ENCODE measurements around the gene EEF2K.
"Not testable (repeated sequence)": the region's sequence is repeated elsewhere in the genome, so short reads cannot be mapped to it uniquely, and the experiment has no call there.

The EEF2K gene

GRCh38 chr16:22206013-22206841 lies at the start of gene EEF2K:
Gene EEF2K (plus strand): TSS chr16:22206278. CDS start chr16:22225730, 19,452 bp downstream.
- Histone ChIP-seq H3K9me3 (ENCODE audit: control insufficient read depth, insufficient read depth, low read length) (no peaks in the 10 kb centered on the region), H3K4me1 (ENCODE audit: control insufficient read depth, insufficient read depth, low read length) (0 out of 2 replicates have a peak, but pooled peaks cover 2% of the 10 kb centered on the region), H3K27ac (ENCODE audit: low read length) (no peak within 1 kb of the TSS), H3K27me3 (ENCODE audit: control insufficient read depth, insufficient read depth, low read length) (no peaks in the 10 kb centered on the region), H3K4me3 (ENCODE audit: low read length) (peak within 1 kb of the TSS; percentile 98), H3K36me3 (ENCODE audit: control insufficient read depth, insufficient read depth, low read length) (no peaks in the 10 kb centered on the region)
- no CpG with 5 or more reads among the region's 74 CpGs for WGBS (ENCODE audit: insufficient coverage, insufficient read length)
- peak; percentile 81 for DNase-seq (ENCODE audit: low read depth, low spot score)

- H3K36me3 ChIP-seq (ENCODE audit: control insufficient read depth, insufficient read depth, low read length): no peaks in the 10 kb centered on the region
- no peak overlapping the region for H3K27ac ChIP-seq (ENCODE audit: low read length)
- no peak for DNase-seq (ENCODE audit: low read depth, low spot score)
- no peaks in the 10 kb centered on the region; the same call in 1 of the 2 replicates for H3K27me3 ChIP-seq (ENCODE audit: control insufficient read depth, insufficient read depth, low read length)
- H3K4me1 ChIP-seq (ENCODE audit: control insufficient read depth, insufficient read depth, low read length): no peaks in the 10 kb centered on the region
- H3K9me3 ChIP-seq (ENCODE audit: control insufficient read depth, insufficient read depth, low read length): peaks cover 2% of the 10 kb centered on the region; the same call in 1 of the 2 replicates
- no peak overlapping the region for H3K4me3 ChIP-seq (ENCODE audit: low read length)
Measured at GRCh38 chr16:22161401-22161800, 44.7 kb upstream of the EEF2K start.

- Histone ChIP-seq H3K27me3 (ENCODE audit: control insufficient read depth, insufficient read depth, low read length) (no peaks in the 10 kb centered on the region; the same call in 1 of the 2 replicates), H3K9me3 (ENCODE audit: control insufficient read depth, insufficient read depth, low read length) (peaks cover 2% of the 10 kb centered on the region; the same call in 1 of the 2 replicates), H3K36me3 (ENCODE audit: control insufficient read depth, insufficient read depth, low read length) (no peaks in the 10 kb centered on the region), H3K4me3 (ENCODE audit: low read length) (peak within 1 kb of the TSS; percentile 38; the same call in 1 of the 2 replicates), H3K27ac (ENCODE audit: low read length) (no peak within 1 kb of the TSS), H3K4me1 (ENCODE audit: control insufficient read depth, insufficient read depth, low read length) (no peaks in the 10 kb centered on the region)
- DNase-seq (ENCODE audit: low read depth, low spot score): no peak
- no CpG with 5 or more reads among the region's 40 CpGs for WGBS (ENCODE audit: insufficient coverage, insufficient read length)
Measured at GRCh38 chr16:22161999-22162655, 44.0 kb upstream of the EEF2K start, which contains the start of gene SDR42E2. Gene SDR42E2 (plus strand): TSS chr16:22162506. CDS start chr16:22165583, 3,077 bp downstream.

- no peak overlapping the region for H3K27ac ChIP-seq (ENCODE audit: low read length)
- no peaks in the 10 kb centered on the region; the same call in 1 of the 2 replicates for H3K27me3 ChIP-seq (ENCODE audit: control insufficient read depth, insufficient read depth, low read length)
- peak overlapping the region; percentile 38; the same call in 1 of the 2 replicates for H3K4me3 ChIP-seq (ENCODE audit: low read length)
- H3K4me1 ChIP-seq (ENCODE audit: control insufficient read depth, insufficient read depth, low read length): no peaks in the 10 kb centered on the region
- H3K9me3 ChIP-seq (ENCODE audit: control insufficient read depth, insufficient read depth, low read length): peaks cover 2% of the 10 kb centered on the region; the same call in 1 of the 2 replicates
- no peaks in the 10 kb centered on the region for H3K36me3 ChIP-seq (ENCODE audit: control insufficient read depth, insufficient read depth, low read length)
- no CpG with 5 or more reads among the region's 14 CpGs for WGBS (ENCODE audit: insufficient coverage, insufficient read length)
- DNase-seq (ENCODE audit: low read depth, low spot score): no peak
Measured at GRCh38 chr16:22162656-22163009, 43.4 kb upstream of the EEF2K start.

- no peak for DNase-seq (ENCODE audit: low read depth, low spot score)
- H3K27me3 ChIP-seq (ENCODE audit: control insufficient read depth, insufficient read depth, low read length): no peaks in the 10 kb centered on the region; the same call in 1 of the 2 replicates
- H3K4me3 ChIP-seq (ENCODE audit: low read length): no peak overlapping the region
- no peaks in the 10 kb centered on the region for H3K36me3 ChIP-seq (ENCODE audit: control insufficient read depth, insufficient read depth, low read length)
- WGBS (ENCODE audit: insufficient coverage, insufficient read length): no CpG with 5 or more reads among the region's 6 CpGs
- no peaks in the 10 kb centered on the region for H3K4me1 ChIP-seq (ENCODE audit: control insufficient read depth, insufficient read depth, low read length)
- peaks cover 2% of the 10 kb centered on the region; the same call in 1 of the 2 replicates for H3K9me3 ChIP-seq (ENCODE audit: control insufficient read depth, insufficient read depth, low read length)
- H3K27ac ChIP-seq (ENCODE audit: low read length): no peak overlapping the region
Measured at GRCh38 chr16:22163806-22164205, 42.3 kb upstream of the EEF2K start.

GRCh38 chr16:22164482-22164881 lies 41.6 kb upstream of the EEF2K start:
- Histone ChIP-seq H3K27me3 (ENCODE audit: control insufficient read depth, insufficient read depth, low read length) (no peaks in the 10 kb centered on the region; the same call in 1 of the 2 replicates), H3K36me3 (ENCODE audit: control insufficient read depth, insufficient read depth, low read length) (no peaks in the 10 kb centered on the region), H3K27ac (ENCODE audit: low read length) (no peak overlapping the region), H3K4me3 (ENCODE audit: low read length) (no peak overlapping the region), H3K9me3 (ENCODE audit: control insufficient read depth, insufficient read depth, low read length) (peaks cover 2% of the 10 kb centered on the region; the same call in 1 of the 2 replicates), H3K4me1 (ENCODE audit: control insufficient read depth, insufficient read depth, low read length) (no peaks in the 10 kb centered on the region)
- WGBS (ENCODE audit: insufficient coverage, insufficient read length): no CpG with 5 or more reads among the region's 5 CpGs
- no peak for DNase-seq (ENCODE audit: low read depth, low spot score)

- no peaks in the 10 kb centered on the region; the same call in 1 of the 2 replicates for H3K27me3 ChIP-seq (ENCODE audit: control insufficient read depth, insufficient read depth, low read length)
- no peak overlapping the region for H3K4me3 ChIP-seq (ENCODE audit: low read length)
- H3K9me3 ChIP-seq (ENCODE audit: control insufficient read depth, insufficient read depth, low read length): peaks cover 2% of the 10 kb centered on the region; the same call in 1 of the 2 replicates
- no peaks in the 10 kb centered on the region for H3K4me1 ChIP-seq (ENCODE audit: control insufficient read depth, insufficient read depth, low read length)
- WGBS (ENCODE audit: insufficient coverage, insufficient read length): no CpG with 5 or more reads among the region's 16 CpGs
- no peaks in the 10 kb centered on the region for H3K36me3 ChIP-seq (ENCODE audit: control insufficient read depth, insufficient read depth, low read length)
- H3K27ac ChIP-seq (ENCODE audit: low read length): no peak overlapping the region
- no peak for DNase-seq (ENCODE audit: low read depth, low spot score)
Measured at GRCh38 chr16:22165508-22166285, 40.4 kb upstream of the EEF2K start.

- Histone ChIP-seq H3K4me3 (ENCODE audit: low read length) (no peak overlapping the region), H3K27me3 (ENCODE audit: control insufficient read depth, insufficient read depth, low read length) (no peaks in the 10 kb centered on the region), H3K9me3 (ENCODE audit: control insufficient read depth, insufficient read depth, low read length) (no peaks in the 10 kb centered on the region), H3K27ac (ENCODE audit: low read length) (no peak overlapping the region), H3K4me1 (ENCODE audit: control insufficient read depth, insufficient read depth, low read length) (no peaks in the 10 kb centered on the region), H3K36me3 (ENCODE audit: control insufficient read depth, insufficient read depth, low read length) (no peaks in the 10 kb centered on the region)
- DNase-seq (ENCODE audit: low read depth, low spot score): no peak
- WGBS (ENCODE audit: insufficient coverage, insufficient read length): no CpG with 5 or more reads among the region's 6 CpGs
Measured at GRCh38 chr16:22171953-22172352, 34.1 kb upstream of the EEF2K start.

GRCh38 chr16:22172642-22173041 lies 33.4 kb upstream of the EEF2K start:
- H3K9me3 ChIP-seq (ENCODE audit: control insufficient read depth, insufficient read depth, low read length): not testable (repeated sequence)

GRCh38 chr16:22174642-22175041 lies 31.4 kb upstream of the EEF2K start:
- Histone ChIP-seq H3K4me3 (ENCODE audit: low read length) (no peak overlapping the region), H3K4me1 (ENCODE audit: control insufficient read depth, insufficient read depth, low read length) (no peaks in the 10 kb centered on the region), H3K36me3 (ENCODE audit: control insufficient read depth, insufficient read depth, low read length) (no peaks in the 10 kb centered on the region), H3K9me3 (ENCODE audit: control insufficient read depth, insufficient read depth, low read length) (no peaks in the 10 kb centered on the region), H3K27me3 (ENCODE audit: control insufficient read depth, insufficient read depth, low read length) (no peaks in the 10 kb centered on the region), H3K27ac (ENCODE audit: low read length) (no peak overlapping the region)
- DNase-seq (ENCODE audit: low read depth, low spot score): no peak
- WGBS (ENCODE audit: insufficient coverage, insufficient read length): no CpG with 5 or more reads among the region's 9 CpGs

More at GRCh38 chr16:22172642-22173041, 33.4 kb upstream of the EEF2K start:
- not testable (repeated sequence) for DNase-seq (ENCODE audit: low read depth, low spot score); H3K36me3 ChIP-seq (ENCODE audit: control insufficient read depth, insufficient read depth, low read length); H3K27me3 ChIP-seq (ENCODE audit: control insufficient read depth, insufficient read depth, low read length); H3K4me3 ChIP-seq (ENCODE audit: low read length); H3K4me1 ChIP-seq (ENCODE audit: control insufficient read depth, insufficient read depth, low read length); H3K27ac ChIP-seq (ENCODE audit: low read length)
- WGBS (ENCODE audit: insufficient coverage, insufficient read length): no CpG with 5 or more reads among the region's 1 CpG

All from iPS DF 6.9 (cell line).